ENCODE measurements around the gene CRLF2. TPM values are rescaled to one million over a fixed set of nuclear protein-coding genes. Genes with fewer than 3 reads are reported as not detected.

The CRLF2 gene
- total and polyA plus RNA-seq, 2 donors (not counting 3 experiments of a cell fraction or from before 2014, with no cell fraction given), result not detected

GRCh38 chrX:1150569-1151347 lies 61.7 kb downstream of the CRLF2 start:
- dilution Hi-C loops (cut with MboI; ENCODE audit: extremely low pct_ligation_motif_present, low sequenced_read_pairs) (no loop called here), intact Hi-C loops (cut with micrococcal nuclease) (no loop called here)
- Histone ChIP-seq H3K79me2 (ENCODE audit: control insufficient read depth, insufficient read depth, low read length) (no peaks in the 10 kb centered on the region), H3K4me2 (ENCODE audit: insufficient read depth, low read length) (no peak overlapping the region), H3K9me1 (replicated peaks; ENCODE audit: control insufficient read depth, extremely low read depth, insufficient read depth, low read length) (no peaks in the 10 kb centered on the region), H3K4me1 (ENCODE audit: control insufficient read depth, extremely low read depth, insufficient read depth, low read length) (no peaks in the 10 kb centered on the region), H3K9me3 (replicated peaks; ENCODE audit: control insufficient read depth, insufficient read depth, low read length) (no peaks in the 10 kb centered on the region), H4K20me1 (replicated peaks; ENCODE audit: control insufficient read depth, extremely low read depth, insufficient read depth, low read length) (no peaks in the 10 kb centered on the region), H3K27ac (ENCODE audit: insufficient read depth, low read depth, low read length) (no peak overlapping the region), H3K4me3 (replicated peaks in 1 of 3; ENCODE audit: insufficient read depth in 1 of 3, low read depth in 1 of 3, low read length in 3 of 3) (no peak overlapping the region), H2AFZ (ENCODE audit: low read depth, low read length) (no peak overlapping the region), H3K9ac (replicated peaks; ENCODE audit: extremely low read depth, insufficient read depth, low read length) (no peak overlapping the region), H3K36me3 (ENCODE audit: control insufficient read depth in 2 of 2, extremely low read depth in 1 of 2, insufficient read depth in 2 of 2, low read length in 2 of 2) (no peaks in the 10 kb centered on the region), H3K27me3 (ENCODE audit: control insufficient read depth in 2 of 2, insufficient read depth in 2 of 2, low read length in 2 of 2) (no peaks in the 10 kb centered on the region)
- BruUV-seq (replicated peaks), result no TSS peak
- TF ChIP-seq MYC (IDR thresholded peaks at IDR 0.05; ENCODE audit: low read depth, low read length), result no peak
- TF ChIP-seq, protein P1, sequence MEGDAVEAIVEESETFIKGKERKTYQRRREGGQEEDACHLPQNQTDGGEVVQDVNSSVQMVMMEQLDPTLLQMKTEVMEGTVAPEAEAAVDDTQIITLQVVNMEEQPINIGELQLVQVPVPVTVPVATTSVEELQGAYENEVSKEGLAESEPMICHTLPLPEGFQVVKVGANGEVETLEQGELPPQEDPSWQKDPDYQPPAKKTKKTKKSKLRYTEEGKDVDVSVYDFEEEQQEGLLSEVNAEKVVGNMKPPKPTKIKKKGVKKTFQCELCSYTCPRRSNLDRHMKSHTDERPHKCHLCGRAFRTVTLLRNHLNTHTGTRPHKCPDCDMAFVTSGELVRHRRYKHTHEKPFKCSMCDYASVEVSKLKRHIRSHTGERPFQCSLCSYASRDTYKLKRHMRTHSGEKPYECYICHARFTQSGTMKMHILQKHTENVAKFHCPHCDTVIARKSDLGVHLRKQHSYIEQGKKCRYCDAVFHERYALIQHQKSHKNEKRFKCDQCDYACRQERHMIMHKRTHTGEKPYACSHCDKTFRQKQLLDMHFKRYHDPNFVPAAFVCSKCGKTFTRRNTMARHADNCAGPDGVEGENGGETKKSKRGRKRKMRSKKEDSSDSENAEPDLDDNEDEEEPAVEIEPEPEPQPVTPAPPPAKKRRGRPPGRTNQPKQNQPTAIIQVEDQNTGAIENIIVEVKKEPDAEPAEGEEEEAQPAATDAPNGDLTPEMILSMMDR (IDR thresholded peaks at IDR 0.05; ENCODE audit: extremely low read depth in 1 of 2, insufficient read depth in 1 of 2, low read depth in 1 of 2, low read length in 2 of 2), result no peak
- TF ChIP-seq POLR2AphosphoS5 (IDR thresholded peaks at IDR 0.05; ENCODE audit: insufficient read depth, low read depth, low read length), result no peak
- FAIRE-seq (no peak), DNase-seq (ENCODE audit: low read depth, low spot score) (no peak)
- ChIA-PET CTCF (no interaction called here), POLR2A (no interaction called here)
